K562 (cell line): ENCODE measurements around the gene SEC23IP. TPM values are rescaled to one million over a fixed set of nuclear protein-coding genes. Genes with fewer than 3 reads are reported as not detected.

Experiments used
- CHCHD3 ChIP-seq: fragments of 250-450 bp; sonication (Bioruptor Pico); IDR thresholded peaks from 2 replicates; pipeline ENCODE4 v2.1.2; 2022; ENCODE audit warnings: mild to moderate bottlenecking
- CREM ChIP-seq: IDR thresholded peaks from 2 replicates; pipeline ENCODE4 v1.6.1; 2014; ENCODE audit warnings: antibody characterized with exemption, low read depth
- FIP1L1 ChIP-seq: fragments of 200-400 bp; formaldehyde crosslinking; IDR thresholded peaks from 2 replicates; pipeline ENCODE4 v1.6.1; 2018; ENCODE audit warnings: mild to moderate bottlenecking, low read depth, low read length; ENCODE audit not compliant: poor library complexity, severe bottlenecking
- FOXJ2 ChIP-seq: fragments of 200-800 bp; sonication (Bioruptor generic); IDR thresholded peaks from 2 replicates; pipeline ENCODE4 v1.6.1; 2016; ENCODE audit warnings: missing genetic modification characterization, missing compliant biosample characterization
- FOXP1 ChIP-seq: sonication (generic); formaldehyde crosslinking; IDR thresholded peaks from 2 replicates; pipeline ENCODE4 v1.8.0; 2022; ENCODE audit warnings: mild to moderate bottlenecking, missing genetic modification reagents
- GATAD2B ChIP-seq: fragments of 450-650 bp; IDR thresholded peaks from 2 replicates; pipeline ENCODE4 v1.6.1; 2017; ENCODE audit warnings: mild to moderate bottlenecking, borderline replicate concordance
- HDAC6 ChIP-seq: IDR thresholded peaks from 2 replicates; pipeline ENCODE4 v1.6.1; 2012; ENCODE audit warnings: low read depth, mild to moderate bottlenecking, control low read depth, inconsistent platforms, low read length, moderate library complexity
- HNRNPUL1 ChIP-seq: fragments of 200-400 bp; formaldehyde crosslinking; IDR thresholded peaks from 2 replicates; pipeline ENCODE4 v1.6.1; 2017; ENCODE audit warnings: low read length
- IRF1 ChIP-seq: sonication (generic); formaldehyde crosslinking; IDR thresholded peaks from 2 replicates; pipeline ENCODE4 v1.8.0; 2022; ENCODE audit warnings: missing genetic modification reagents, mild to moderate bottlenecking, borderline replicate concordance
- KDM1A ChIP-seq, 2 experiments: fragments of 450-650 bp; IDR thresholded peaks; 2 replicates each; pipeline ENCODE4 v1.6.1; 2016; ENCODE audit warnings: mild to moderate bottlenecking in 2 of 2
- MBD2 ChIP-seq: sonication (generic); IDR thresholded peaks from 2 replicates; pipeline ENCODE4 v1.6.1; 2016; ENCODE audit warnings: low read depth, borderline replicate concordance
- MCM7 ChIP-seq, 2 experiments: fragments of 450-650 bp; IDR thresholded peaks; 2 replicates each; pipeline ENCODE4 v1.6.1; 2016 to 2018
- MITF ChIP-seq: IDR thresholded peaks from 2 replicates; pipeline ENCODE4 v1.6.1; 2014; ENCODE audit warnings: antibody characterized with exemption
- NFE2L1 ChIP-seq: fragments of 450-650 bp; IDR thresholded peaks from 2 replicates; pipeline ENCODE4 v1.6.1; 2016; ENCODE audit warnings: missing genetic modification characterization, low read depth, mild to moderate bottlenecking, missing compliant biosample characterization, moderate library complexity, borderline replicate concordance
- PHF8 ChIP-seq: fragments of 200-600 bp; sonication (generic); IDR thresholded peaks from 2 replicates; pipeline ENCODE4 v1.6.1; 2012; ENCODE audit warnings: mixed run types, mild to moderate bottlenecking, inconsistent platforms, low read length, moderate library complexity, borderline replicate concordance
- POLR2H ChIP-seq: IDR thresholded peaks from 2 replicates; pipeline ENCODE4 v1.6.1; 2016; ENCODE audit warnings: missing genetic modification characterization, low read depth, mild to moderate bottlenecking, control low read depth, missing compliant biosample characterization, moderate library complexity
- SMARCB1 ChIP-seq: IDR thresholded peaks from 2 replicates; pipeline ENCODE4 v1.6.1; 2011; ENCODE audit warnings: improper control_type of control experiment, low read depth; ENCODE audit not compliant: insufficient read length
- ZNF395 ChIP-seq: fragments of 200-800 bp; sonication (Bioruptor generic); IDR thresholded peaks from 2 replicates; pipeline ENCODE4 v1.6.1; 2017; ENCODE audit warnings: missing genetic modification characterization, missing compliant biosample characterization
- ZNF41 ChIP-seq: fragments of 250-450 bp; sonication (Bioruptor Pico); conservative IDR thresholded peaks from 2 replicates; pipeline ENCODE4 v1.4.0; 2020; ENCODE audit warnings: mild to moderate bottlenecking
- ZNF444 ChIP-seq: fragments of 250-450 bp; sonication (Bioruptor Pico); IDR thresholded peaks from 2 replicates; pipeline ENCODE4 v1.4.0; 2020; ENCODE audit warnings: mild to moderate bottlenecking, moderate library complexity
- ZNF740 ChIP-seq, 3 experiments: fragments of 200-800 bp in 1 of 3; sonication (Bioruptor generic) in 1 of 3; sonication (generic) in 1 of 3; formaldehyde crosslinking in 1 of 3; IDR thresholded peaks; 2 replicates each; pipeline versions ENCODE4 v1.6.1 to v1.8.0; 2016 to 2022; ENCODE audit warnings: mild to moderate bottlenecking in 2 of 3, missing compliant biosample characterization in 2 of 3, missing genetic modification characterization in 2 of 3, missing genetic modification reagents in 1 of 3
- ZNF764 ChIP-seq: fragments of 250-450 bp; sonication (Bioruptor Pico); IDR thresholded peaks from 2 replicates; pipeline ENCODE4 v1.4.0; 2020; ENCODE audit warnings: low read depth, mild to moderate bottlenecking, moderate library complexity
- ZNF785 ChIP-seq: fragments of 250-450 bp; sonication (Bioruptor Pico); IDR thresholded peaks from 2 replicates; pipeline ENCODE4 v1.4.0; 2020; ENCODE audit warnings: mild to moderate bottlenecking
- polyA plus RNA-seq, 8 experiments: library from polyadenylated mRNA; depleted of rRNA in 4 of 8; stranded (reverse) in 5 of 8; unstranded in 3 of 8; fragments of >200 nt; fragmentation: Nextera tagmentation in 2 of 8; fragmentation: Illumina TruSeq in 1 of 8; extraction: Ambion mirVana in 2 of 8; extraction: Trizol in 1 of 8; gene quantifications; 2 replicates each; pipeline versions ENCODE4 v1.2.1 to v1.2.3, GENCODE V29; 2011 to 2014; ENCODE audit warnings: inconsistent platforms in 1 of 8, missing spikeins in 1 of 8
- total RNA-seq, 7 experiments: library from RNA; depleted of rRNA in 6 of 7; stranded (reverse); fragments of >200 nt in 6 of 7; fragmentation: Illumina TruSeq in 2 of 7; extraction: Trizol in 2 of 7; gene quantifications; 2 replicates each; pipeline versions ENCODE4 v1.2.1 to v1.2.3, GENCODE V29; 2011 to 2021; ENCODE audit warnings: low replicate concordance in 1 of 7

SEC23IP gene
- total and polyA plus RNA-seq, 9 of the 15 experiments (the other 6 are each of a cell fraction or from before 2014, with no cell fraction given) = 15.8 to 38.4 (median 22.5) TPM

- peak; percentile 57; the same call in 1 of the 2 replicates for TF ChIP-seq ZNF395 (CRISPR knock-in tag)
- TF ChIP-seq SMARCB1 = no peak
- peak; percentile 73 for TF ChIP-seq POLR2H
- TF ChIP-seq ZNF740 (CRISPR knock-in tag; IDR thresholded peaks at IDR 0.05) = no peak
- TF ChIP-seq ZNF740 (tag; IDR thresholded peaks at IDR 0.05) = no peak
- no peak for TF ChIP-seq FOXP1 (CRISPR knock-in tag)
- TF ChIP-seq NFE2L1 (tag) = no peak
- TF ChIP-seq MBD2 = peak; percentile 34; the same call in 1 of the 2 replicates
- 0 out of 2 replicates have a peak, but pooled peaks have one; percentile 39 for TF ChIP-seq FOXJ2 (tag)
- TF ChIP-seq GATAD2B = no peak
- TF ChIP-seq MITF = peak; percentile 82
- TF ChIP-seq ZNF444 (CRISPR knock-in tag) = no peak
- TF ChIP-seq ZNF764 (CRISPR knock-in tag) = no peak
- TF ChIP-seq CREM = peak; percentile 87
- no peak for TF ChIP-seq KDM1A (IDR thresholded peaks at IDR 0.05)
- no peak for TF ChIP-seq HDAC6
- TF ChIP-seq IRF1 (CRISPR knock-in tag) = no peak
- TF ChIP-seq FIP1L1 = peak; percentile 24
- TF ChIP-seq CHCHD3 (CRISPR knock-in tag) = no peak
- no peak for TF ChIP-seq ZNF41 (CRISPR knock-in tag)
- TF ChIP-seq PHF8 = peak; percentile 86
- no peak for TF ChIP-seq HNRNPUL1
- TF ChIP-seq MCM7 (IDR thresholded peaks at IDR 0.05) = no peak
- TF ChIP-seq ZNF785 (CRISPR knock-in tag) = no peak
Measured at GRCh38 chr10:119892188-119893065, at the start of gene SEC23IP (continued).
